Tibial nerve (tissue), 4 donors: ENCODE data around the gene RRP7A.

Experiments
- EP300 ChIP-seq, 2 donors: sonication (generic); formaldehyde crosslinking; IDR thresholded peaks; one replicate each; pipeline ENCODE4 v1.6.1; 2017; ENCODE audit warnings: antibody characterized with exemption in 2 of 2, mild to moderate bottlenecking in 1 of 2
- POLR2A ChIP-seq, 2 donors: fragments of 450-650 bp; IDR thresholded peaks; one replicate each; pipeline ENCODE4 v1.6.1; 2017; ENCODE audit warnings: antibody characterized with exemption in 2 of 2, mild to moderate bottlenecking in 2 of 2, moderate library complexity in 2 of 2
- TF ChIP-seq, protein P1 (sequence below), 5 experiments: fragments of 200-600 bp in 3 of 5; fragments of 450-650 bp in 2 of 5; sonication (generic) in 3 of 5; IDR thresholded peaks; one replicate each; pipeline ENCODE4 v1.5.1; 2016 to 2019; ENCODE audit warnings: antibody characterized with exemption in 5 of 5, mild to moderate bottlenecking in 3 of 5, moderate library complexity in 2 of 5

DNA sequence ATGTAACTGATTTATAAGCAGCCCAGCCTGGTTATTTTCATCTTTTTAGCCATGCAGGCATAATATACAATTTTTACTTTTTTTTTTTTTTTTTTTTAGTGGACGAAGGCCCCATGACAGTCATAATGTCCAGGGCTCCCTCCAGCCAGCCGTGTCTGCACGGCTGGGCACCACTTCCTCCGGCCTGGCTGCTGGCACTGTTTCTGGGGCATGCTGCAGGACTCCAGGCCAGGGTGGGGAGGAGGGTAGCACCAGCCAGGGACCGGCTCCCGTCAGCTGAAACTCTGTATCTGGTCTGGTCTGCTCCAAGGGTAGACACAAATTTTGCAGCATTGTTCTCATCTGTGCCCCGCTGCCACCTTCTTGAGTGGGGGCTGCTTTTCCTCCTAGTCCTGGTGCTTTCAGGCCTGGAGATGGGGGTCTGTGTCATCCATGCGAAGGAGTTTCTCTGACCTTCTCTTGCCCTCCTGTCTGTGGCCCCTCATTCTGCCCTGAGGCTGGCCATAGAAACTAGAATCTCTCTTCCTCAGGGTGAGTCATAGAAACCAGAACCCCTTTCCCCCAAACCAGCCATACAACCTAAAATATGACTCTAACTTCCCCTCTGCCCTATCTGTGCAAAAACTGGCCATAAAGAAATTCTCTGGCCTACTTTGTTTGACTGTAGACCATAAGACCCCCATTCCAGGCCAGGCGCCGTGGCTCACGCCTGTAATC, 9.2 kb upstream of the RRP7A start:
- no peak for TF ChIP-seq POLR2A (IDR thresholded peaks at IDR 0.05)
- TF ChIP-seq, protein P1, sequence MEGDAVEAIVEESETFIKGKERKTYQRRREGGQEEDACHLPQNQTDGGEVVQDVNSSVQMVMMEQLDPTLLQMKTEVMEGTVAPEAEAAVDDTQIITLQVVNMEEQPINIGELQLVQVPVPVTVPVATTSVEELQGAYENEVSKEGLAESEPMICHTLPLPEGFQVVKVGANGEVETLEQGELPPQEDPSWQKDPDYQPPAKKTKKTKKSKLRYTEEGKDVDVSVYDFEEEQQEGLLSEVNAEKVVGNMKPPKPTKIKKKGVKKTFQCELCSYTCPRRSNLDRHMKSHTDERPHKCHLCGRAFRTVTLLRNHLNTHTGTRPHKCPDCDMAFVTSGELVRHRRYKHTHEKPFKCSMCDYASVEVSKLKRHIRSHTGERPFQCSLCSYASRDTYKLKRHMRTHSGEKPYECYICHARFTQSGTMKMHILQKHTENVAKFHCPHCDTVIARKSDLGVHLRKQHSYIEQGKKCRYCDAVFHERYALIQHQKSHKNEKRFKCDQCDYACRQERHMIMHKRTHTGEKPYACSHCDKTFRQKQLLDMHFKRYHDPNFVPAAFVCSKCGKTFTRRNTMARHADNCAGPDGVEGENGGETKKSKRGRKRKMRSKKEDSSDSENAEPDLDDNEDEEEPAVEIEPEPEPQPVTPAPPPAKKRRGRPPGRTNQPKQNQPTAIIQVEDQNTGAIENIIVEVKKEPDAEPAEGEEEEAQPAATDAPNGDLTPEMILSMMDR (IDR thresholded peaks at IDR 0.05), result no peak
- TF ChIP-seq EP300 (IDR thresholded peaks at IDR 0.05), result no peak
